HUES6 (cell line): Measurements from ENCODE around the gene COQ4.
A peak's percentile ranks its signal among the peaks of the same experiment; 100 is the strongest.
"Not testable (repeated sequence)": the region's sequence is repeated elsewhere in the genome, so short reads cannot be mapped to it uniquely, and the experiment has no call there.

Source experiments
- H3K27ac ChIP-seq: 2 replicates; pipeline ENCODE4 v1.7.0; 2013; ENCODE audit warnings: low read depth, mild to moderate bottlenecking, low read length, inconsistent platforms
- H3K27me3 ChIP-seq: 2 replicates; pipeline ENCODE4 v1.6.1; 2013; ENCODE audit warnings: low read length; ENCODE audit not compliant: control insufficient read depth, insufficient read depth
- H3K36me3 ChIP-seq: 2 replicates; pipeline ENCODE4 v1.6.1; 2013; ENCODE audit warnings: low read length; ENCODE audit not compliant: control insufficient read depth, insufficient read depth
- H3K4me1 ChIP-seq: 2 replicates; pipeline ENCODE4 v1.6.1; 2013; ENCODE audit warnings: low read length; ENCODE audit not compliant: control insufficient read depth, insufficient read depth
- H3K4me3 ChIP-seq: 2 replicates; pipeline ENCODE4 v1.5.1; 2013; ENCODE audit warnings: low read depth, low read length
- H3K9ac ChIP-seq: one replicate; pipeline ENCODE4 v1.6.1; 2013; ENCODE audit warnings: mild to moderate bottlenecking, low read length
- H3K9me3 ChIP-seq: 2 replicates; pipeline ENCODE4 v1.6.1; 2013; ENCODE audit warnings: low read depth, low read length; ENCODE audit not compliant: control insufficient read depth, insufficient read depth

COQ4 gene

DNA sequence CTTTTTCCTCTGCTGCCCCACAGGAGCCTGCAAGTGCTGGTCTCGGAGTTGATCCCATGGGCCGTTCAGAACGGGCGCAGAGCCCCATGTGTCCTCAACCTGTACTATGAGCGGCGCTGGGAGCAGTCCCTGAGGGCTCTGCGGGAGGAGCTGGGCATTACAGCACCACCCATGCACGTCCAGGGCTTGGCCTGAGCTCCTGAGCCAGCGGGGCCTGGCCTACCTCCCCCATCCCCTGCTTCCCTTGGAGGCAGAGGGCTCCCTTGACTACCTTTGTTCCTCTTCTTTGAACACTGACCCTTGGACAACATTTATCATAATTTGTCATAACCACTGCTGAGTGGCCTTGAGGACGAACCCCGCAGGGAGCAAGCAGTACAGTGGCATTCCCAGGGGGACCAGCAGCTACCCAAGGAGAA, 10.8 kb downstream of the COQ4 start:
- Histone ChIP-seq H3K4me1 (no peaks in the 10 kb centered on the region), H3K9ac (no peak overlapping the region), H3K27me3 (no peaks in the 10 kb centered on the region), H3K9me3 (no peaks in the 10 kb centered on the region), H3K36me3 (peaks cover 32% of the 10 kb centered on the region), H3K27ac (no peak overlapping the region), H3K4me3 (no peak overlapping the region)

DNA sequence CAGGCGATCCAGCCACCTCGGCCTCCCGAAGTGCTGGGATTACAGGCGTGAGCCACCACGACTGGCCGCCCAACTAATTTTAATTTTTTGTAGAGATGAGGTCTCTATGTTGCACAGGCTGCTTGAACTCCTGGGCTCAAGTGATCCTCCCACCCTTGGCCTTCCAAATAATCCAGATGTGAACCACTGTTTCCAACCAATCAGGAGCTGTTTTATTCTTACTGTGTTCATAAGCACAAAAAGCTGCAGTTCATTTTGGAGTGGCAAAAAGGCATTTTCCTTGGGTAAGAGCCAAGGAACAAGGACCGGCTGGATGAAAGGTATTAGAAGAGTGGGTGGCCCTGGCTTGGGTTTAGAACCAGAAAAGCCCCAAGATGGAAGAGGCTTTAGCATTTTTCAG, 12.5 kb downstream of the COQ4 start:
- H3K9me3 ChIP-seq: no peaks in the 10 kb centered on the region
- no peak overlapping the region for H3K9ac ChIP-seq
- no peaks in the 10 kb centered on the region for H3K27me3 ChIP-seq
- H3K4me1 ChIP-seq: no peaks in the 10 kb centered on the region
- no peak overlapping the region for H3K4me3 ChIP-seq
- H3K36me3 ChIP-seq: peaks cover 26% of the 10 kb centered on the region
- no peak overlapping the region for H3K27ac ChIP-seq

DNA sequence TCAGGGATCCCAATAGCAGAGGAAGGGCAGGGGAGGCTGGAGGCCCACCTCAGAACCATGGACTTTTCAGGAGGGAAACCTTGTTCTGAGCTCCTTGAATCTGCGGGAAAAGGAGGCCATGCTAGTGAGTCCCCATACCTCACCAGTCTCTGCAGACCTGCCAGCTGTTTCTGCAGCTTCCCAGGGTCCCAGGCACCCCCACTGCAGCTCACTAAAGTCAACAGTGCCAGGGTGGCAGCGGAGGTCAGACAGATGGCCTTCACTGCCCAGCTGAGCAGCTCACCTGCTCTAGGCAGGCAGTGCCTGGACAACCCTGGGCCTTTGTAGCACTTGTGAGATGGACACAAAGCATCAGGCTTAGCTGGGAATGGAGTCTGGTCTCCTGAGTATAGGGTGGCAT, 13.3 kb downstream of the COQ4 start:
- Histone ChIP-seq H3K4me3 (no peak overlapping the region), H3K4me1 (no peaks in the 10 kb centered on the region), H3K27me3 (no peaks in the 10 kb centered on the region), H3K9ac (no peak overlapping the region), H3K36me3 (peaks cover 26% of the 10 kb centered on the region), H3K27ac (no peak overlapping the region), H3K9me3 (no peaks in the 10 kb centered on the region)

DNA sequence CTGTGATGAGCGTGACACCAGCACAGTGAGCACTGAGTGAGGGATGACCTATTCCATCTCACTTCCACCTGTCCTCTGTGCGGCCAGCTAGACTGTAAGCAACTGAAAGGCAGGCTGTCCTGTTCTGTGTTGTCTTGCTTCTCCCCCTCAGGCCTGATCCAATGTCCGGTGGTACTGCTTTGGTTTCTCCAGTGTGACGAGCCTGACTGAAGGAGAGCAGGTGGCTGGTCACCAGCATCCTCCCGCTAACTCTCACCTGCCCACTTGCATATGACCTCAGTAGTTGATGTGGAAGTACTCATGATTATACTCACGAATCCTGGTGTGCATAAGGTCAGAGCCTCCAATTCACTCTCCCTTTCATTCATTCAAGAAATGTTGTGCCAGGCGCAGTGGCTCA, 15.3 kb downstream of the COQ4 start:
- Histone ChIP-seq H3K27me3 (no peaks in the 10 kb centered on the region), H3K27ac (no peak overlapping the region), H3K4me1 (no peaks in the 10 kb centered on the region)

DNA sequence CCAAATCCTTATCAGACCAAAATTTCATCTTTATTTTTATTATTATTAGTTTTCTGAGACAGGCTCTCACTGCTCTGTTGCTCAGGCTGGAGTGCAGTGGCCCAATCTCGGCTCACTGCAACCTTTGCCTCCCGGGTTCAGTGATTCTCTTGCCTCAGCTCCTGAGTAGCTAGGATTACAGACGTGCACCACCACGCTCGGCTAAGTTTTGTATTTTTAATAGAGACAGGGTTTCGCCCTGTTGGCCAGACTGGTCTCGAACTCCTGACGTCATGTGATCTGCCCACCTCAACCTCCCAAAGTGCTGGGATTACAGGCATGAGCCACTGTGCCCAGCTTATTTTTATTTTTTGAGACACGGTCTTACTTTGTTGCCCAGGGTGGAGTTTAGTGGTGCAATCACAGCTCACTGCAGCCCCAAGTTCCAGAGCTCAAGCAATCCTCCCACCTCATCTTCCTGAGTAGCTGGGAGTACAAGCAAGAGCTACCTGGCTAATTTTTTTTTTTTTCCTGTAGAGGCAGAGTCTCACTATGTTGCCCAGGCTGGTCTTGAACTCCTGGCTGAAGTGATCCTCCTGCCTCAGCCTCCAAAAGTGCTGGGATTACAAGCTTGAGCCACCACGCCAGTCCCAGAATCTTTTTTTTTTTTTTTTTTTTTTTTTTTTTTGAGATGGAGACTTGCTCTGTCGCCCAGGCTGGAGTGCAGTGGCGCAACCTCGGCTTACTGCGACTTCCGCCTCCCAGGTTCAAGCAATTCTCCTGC, 16.4 kb downstream of the COQ4 start:
- H3K9me3 ChIP-seq, H3K9ac ChIP-seq, H3K27ac ChIP-seq, H3K27me3 ChIP-seq, H3K4me3 ChIP-seq, H3K4me1 ChIP-seq: not testable (repeated sequence)
- peaks cover 14% of the 10 kb centered on the region for H3K36me3 ChIP-seq

More for the DNA sequence above, 15.3 kb downstream of the COQ4 start:
- Histone ChIP-seq H3K9me3 (no peaks in the 10 kb centered on the region), H3K36me3 (peaks cover 13% of the 10 kb centered on the region), H3K4me3 (no peak overlapping the region), H3K9ac (no peak overlapping the region)

DNA sequence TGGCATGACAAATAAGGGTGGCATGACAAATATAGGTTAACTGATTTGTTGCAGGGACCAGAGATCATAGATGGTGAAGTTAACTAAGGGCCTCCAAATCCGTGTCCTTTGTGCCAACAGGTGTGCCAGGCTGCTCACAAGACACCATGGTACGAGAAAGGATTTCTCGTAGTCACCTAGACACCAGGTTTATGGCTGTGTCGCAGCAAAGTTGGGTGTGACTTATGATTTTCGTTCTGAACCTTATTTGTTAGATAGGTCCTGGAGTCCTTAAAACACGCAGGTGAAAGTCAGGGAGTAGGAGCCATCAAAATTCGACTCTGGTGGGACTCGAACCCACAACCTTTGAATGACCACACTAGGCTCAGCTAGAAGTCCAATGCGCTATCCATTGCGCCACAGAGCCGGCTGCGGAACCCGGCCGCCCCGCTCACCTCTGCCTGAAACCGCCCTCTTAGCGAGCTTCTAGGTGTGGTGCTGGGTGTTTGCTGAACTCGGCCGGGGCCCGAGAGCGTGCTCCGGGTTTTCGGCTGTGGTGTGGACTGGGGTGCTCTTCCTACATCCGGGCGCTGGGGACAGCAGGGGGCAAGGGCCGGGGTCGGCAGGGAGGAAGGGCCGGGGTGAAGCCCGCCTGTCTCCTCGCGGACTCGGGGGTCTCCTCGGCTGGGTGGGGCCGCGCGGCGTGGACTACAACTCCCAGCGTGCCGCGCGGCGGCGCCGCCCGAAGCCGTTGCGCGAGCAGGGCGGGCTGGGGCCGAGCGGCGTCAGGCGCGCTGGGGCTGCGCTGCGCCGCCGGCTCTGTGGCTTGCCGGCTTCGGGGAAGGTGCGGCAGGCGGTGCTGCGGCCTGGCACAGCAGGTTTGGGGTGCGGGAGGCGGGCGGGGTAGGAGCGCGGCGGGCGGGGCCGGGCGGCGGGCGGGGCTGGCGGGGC, 17.4 kb downstream of the COQ4 start, which contains the start of gene SLC27A4:
Gene SLC27A4 (plus strand): TSS at position 767 of the 930 bp plus-strand sequence. CDS start 2,606 bp downstream, outside the sequence.
- H3K27me3 ChIP-seq: no peaks in the 10 kb centered on the region
- peaks cover 22% of the 10 kb centered on the region for H3K36me3 ChIP-seq
- no peak within 1 kb of the TSS for H3K27ac ChIP-seq
- peak within 1 kb of the TSS; percentile 96 for H3K4me3 ChIP-seq
- peak within 1 kb of the TSS; percentile 61 for H3K9ac ChIP-seq
- no peaks in the 10 kb centered on the region for H3K9me3 ChIP-seq
- no peaks in the 10 kb centered on the region for H3K4me1 ChIP-seq

DNA sequence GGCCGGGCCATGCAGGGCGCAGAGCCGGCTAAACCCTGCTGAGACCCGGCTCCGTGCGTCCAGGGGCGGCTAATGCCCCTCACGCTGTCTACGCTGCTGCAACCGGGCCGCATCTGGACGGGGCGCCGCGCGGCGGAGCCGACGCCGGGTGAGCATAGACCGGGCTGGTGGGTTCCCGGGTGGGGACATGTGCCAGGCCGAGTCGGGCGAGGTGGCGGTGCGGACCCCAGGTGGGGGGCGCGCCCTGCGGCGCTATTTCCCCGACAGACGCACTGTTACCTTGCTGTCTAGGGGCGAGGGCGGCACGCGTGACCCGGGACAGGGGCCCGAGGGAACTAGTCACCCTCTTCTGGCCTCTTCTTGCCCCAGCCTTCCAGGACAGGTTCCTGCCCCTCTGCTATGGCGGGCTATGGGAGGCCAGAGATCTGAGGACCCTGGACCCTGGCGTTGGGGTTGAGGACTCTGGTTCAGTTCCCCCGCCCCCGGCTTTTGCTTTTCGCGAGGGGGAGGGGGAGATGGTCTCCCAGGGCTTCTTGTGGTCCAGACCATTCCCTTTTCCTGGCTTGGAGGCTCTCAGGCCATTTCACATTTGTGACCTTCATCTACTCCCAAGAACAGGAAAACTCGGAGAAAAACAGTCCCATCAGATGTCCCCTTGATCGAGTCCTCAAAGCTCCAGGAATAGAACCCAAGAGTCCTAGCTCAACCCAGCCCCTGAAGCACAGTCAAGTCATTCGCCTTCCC, 18.2 kb downstream of the COQ4 start:
- Histone ChIP-seq H3K27me3 (no peaks in the 10 kb centered on the region), H3K36me3 (peaks cover 30% of the 10 kb centered on the region), H3K9ac (peak overlapping the region; percentile 61), H3K27ac (no peak overlapping the region), H3K4me3 (peak overlapping the region; percentile 96), H3K4me1 (no peaks in the 10 kb centered on the region), H3K9me3 (no peaks in the 10 kb centered on the region)

DNA sequence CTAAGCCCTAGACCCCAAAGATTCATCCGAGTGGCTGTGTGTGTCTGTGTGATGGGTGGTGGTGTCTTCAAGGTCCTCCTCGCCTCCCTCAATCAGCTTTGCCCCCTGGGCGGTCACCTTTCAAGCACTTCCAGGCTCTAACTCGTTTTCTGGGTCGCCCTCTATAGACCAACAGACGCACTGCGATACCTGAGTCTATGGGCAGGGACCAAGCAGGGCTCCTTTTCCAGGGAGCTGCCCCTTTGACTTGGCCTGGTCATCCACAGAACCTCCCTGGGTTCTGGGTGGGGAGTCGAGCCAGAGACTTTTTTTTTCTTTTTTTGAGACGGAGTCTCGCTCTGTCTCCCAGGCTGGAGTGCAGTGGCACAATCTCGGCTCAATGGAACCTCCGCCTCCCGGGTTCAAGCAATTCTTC, 18.8 kb downstream of the COQ4 start:
- Histone ChIP-seq H3K36me3 (peaks cover 33% of the 10 kb centered on the region), H3K9ac (no peak overlapping the region), H3K27me3 (no peaks in the 10 kb centered on the region), H3K4me3 (peak overlapping the region; percentile 96), H3K27ac (no peak overlapping the region), H3K4me1 (no peaks in the 10 kb centered on the region), H3K9me3 (no peaks in the 10 kb centered on the region)

DNA sequence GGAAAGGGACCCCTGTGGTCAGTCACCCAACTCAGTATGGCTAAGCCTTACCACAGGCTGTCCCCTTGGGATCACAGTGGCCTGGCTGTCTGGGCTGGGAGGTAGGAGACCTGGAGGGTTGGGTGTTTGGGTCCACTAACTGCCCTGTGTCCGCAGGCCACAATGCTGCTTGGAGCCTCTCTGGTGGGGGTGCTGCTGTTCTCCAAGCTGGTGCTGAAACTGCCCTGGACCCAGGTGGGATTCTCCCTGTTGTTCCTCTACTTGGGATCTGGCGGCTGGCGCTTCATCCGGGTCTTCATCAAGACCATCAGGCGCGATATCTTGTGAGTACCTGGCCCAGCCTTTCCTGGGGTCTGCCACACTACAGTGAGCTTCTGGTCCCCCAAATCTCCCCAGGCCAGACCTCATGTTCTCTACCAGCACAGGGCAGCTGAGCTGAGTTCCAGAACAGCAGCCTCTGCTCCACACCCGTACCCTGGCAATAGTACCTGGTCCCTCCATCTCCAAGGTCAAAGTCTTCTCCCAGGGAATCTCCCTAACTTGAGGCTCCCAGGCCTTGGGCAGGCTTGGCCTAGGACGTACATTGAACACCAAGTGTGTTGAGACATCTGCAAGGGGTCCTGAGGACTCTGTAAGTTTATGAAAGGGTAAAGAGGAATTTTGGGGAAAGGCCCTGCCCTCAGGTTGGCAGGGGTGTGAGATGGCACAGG, 20.5 kb downstream of the COQ4 start:
- H3K9ac ChIP-seq: no peak overlapping the region
- H3K27ac ChIP-seq: no peak overlapping the region
- H3K27me3 ChIP-seq: no peaks in the 10 kb centered on the region
- no peak overlapping the region for H3K4me3 ChIP-seq
- H3K4me1 ChIP-seq: no peaks in the 10 kb centered on the region
- no peaks in the 10 kb centered on the region for H3K9me3 ChIP-seq
- peaks cover 47% of the 10 kb centered on the region for H3K36me3 ChIP-seq

DNA sequence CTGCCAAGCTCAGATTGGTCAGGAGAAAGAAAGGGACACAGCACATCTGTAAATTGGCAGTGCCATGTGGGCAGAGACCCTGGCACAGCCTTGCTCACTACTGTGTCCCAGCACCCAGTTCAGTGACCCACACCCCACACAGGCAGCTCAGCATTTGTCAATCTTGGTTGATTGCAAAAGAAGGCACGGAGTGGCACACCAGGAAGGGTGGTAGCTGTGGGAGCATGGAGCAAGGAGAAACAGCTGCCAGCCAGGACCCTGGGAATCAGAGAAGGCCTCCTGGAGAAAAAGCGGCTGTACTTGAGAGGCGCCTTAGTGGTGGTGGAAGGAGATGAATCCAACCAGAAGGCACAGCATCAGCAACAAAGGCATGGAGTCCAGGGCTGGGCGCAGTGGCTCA, 21.2 kb downstream of the COQ4 start:
- Histone ChIP-seq H3K9me3 (no peaks in the 10 kb centered on the region), H3K9ac (no peak overlapping the region), H3K27me3 (no peaks in the 10 kb centered on the region), H3K4me3 (no peak overlapping the region), H3K4me1 (no peaks in the 10 kb centered on the region), H3K36me3 (peaks cover 53% of the 10 kb centered on the region), H3K27ac (no peak overlapping the region)
